Measurements from ENCODE around the gene HNF1B. TPM values are rescaled to one million over a fixed set of nuclear protein-coding genes. Genes with fewer than 3 reads are reported as not detected.
"Not testable (repeated sequence)": the region's sequence is repeated elsewhere in the genome, so short reads cannot be mapped to it uniquely, and the experiment has no call there.

HNF1B gene
- total RNA-seq, 2 donors from 2014 or later: 0.19 to 0.48 TPM

DNA sequence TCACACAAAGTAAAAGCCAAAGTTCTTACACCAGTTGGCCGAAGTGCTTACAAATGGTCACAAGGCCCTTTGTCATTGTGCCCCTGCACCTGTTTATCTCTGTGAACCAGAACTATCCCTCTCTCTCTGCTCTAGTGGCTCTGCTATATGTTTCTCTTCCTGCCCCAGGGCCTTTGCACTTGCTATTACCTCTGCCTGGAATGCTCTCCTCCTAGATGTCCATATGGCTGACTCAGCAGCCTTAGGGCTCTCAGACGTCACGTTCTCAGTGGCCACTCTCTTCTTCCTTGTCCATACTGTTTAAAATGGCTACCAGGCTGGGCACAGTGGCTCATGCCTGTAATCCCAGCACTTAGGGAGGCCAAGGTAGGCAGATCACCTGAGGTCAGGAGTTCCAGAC is 62.9 kb downstream of the HNF1B start:
- Mint-ChIP-seq H3K27ac (no peak overlapping the region), H3K4me3 (no peak overlapping the region), H3K36me3 (ENCODE audit: insufficient read depth in 2 of 2) (peaks cover 0 to 2% of the 10 kb centered on the region in 2 donors), H3K4me1 (ENCODE audit: low read depth) (peaks cover 15% of the 10 kb centered on the region), H3K9me3 (peaks cover 2 to 5% of the 10 kb centered on the region in 2 donors), H3K27me3 (ENCODE audit: low read depth) (peaks cover 13% of the 10 kb centered on the region)
- no peak for ATAC-seq (replicated peaks in 1 of 2)
- no peak for DNase-seq

DNA sequence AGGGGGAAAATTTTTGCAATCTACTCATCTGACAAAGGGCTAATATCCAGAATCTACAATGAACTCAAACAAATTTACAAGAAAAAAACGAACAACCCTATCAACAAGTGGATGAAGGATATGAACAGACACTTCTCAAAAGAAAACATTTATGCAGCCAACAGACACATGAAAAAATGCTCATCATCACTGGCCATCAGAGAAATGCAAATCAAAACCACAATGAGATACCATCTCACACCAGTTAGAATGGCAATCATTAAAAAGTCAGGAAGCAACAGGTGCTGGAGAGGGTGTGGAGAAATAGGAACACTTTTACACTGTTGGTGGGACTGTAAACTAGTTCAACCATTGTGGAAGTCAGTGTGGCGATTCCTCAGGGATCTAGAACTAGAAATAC is 64.9 kb downstream of the HNF1B start:
- peaks cover 20% of the 10 kb centered on the region for H3K27me3 Mint-ChIP-seq (ENCODE audit: low read depth)
- not testable (repeated sequence) for H3K36me3 Mint-ChIP-seq (ENCODE audit: insufficient read depth in 2 of 2); H3K9me3 Mint-ChIP-seq; DNase-seq; H3K4me3 Mint-ChIP-seq; H3K27ac Mint-ChIP-seq; ATAC-seq (replicated peaks in 1 of 2)
- peaks cover 15% of the 10 kb centered on the region for H3K4me1 Mint-ChIP-seq (ENCODE audit: low read depth)

DNA sequence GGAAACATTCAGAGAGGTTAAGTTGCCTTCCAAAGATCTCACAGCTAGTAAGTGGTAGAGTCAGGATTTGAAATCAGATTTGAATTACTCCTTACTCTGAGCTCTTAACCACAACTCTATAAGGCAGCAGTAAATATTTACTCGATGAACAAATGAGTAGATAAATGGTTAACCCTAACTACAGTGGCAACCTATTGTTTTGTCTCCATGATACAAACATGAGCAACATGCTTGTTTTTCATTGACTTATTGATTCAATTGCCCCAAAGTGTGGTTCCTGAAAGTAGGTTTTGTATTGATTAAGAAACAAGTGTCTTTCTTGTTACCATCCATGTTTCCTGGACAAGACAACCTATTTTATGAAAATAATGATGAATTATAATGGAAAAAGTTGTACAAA is 66.8 kb downstream of the HNF1B start:
- no peak overlapping the region for H3K4me3 Mint-ChIP-seq
- peaks cover 0 to 2% of the 10 kb centered on the region in 2 donors for H3K36me3 Mint-ChIP-seq (ENCODE audit: insufficient read depth in 2 of 2)
- ATAC-seq (replicated peaks in 1 of 2) (no peak), DNase-seq (no peak)
- H3K9me3 Mint-ChIP-seq: peaks cover 2 to 5% of the 10 kb centered on the region in 2 donors
- H3K27ac Mint-ChIP-seq: no peak overlapping the region
- H3K4me1 Mint-ChIP-seq (ENCODE audit: low read depth): peaks cover 2% of the 10 kb centered on the region
- H3K27me3 Mint-ChIP-seq (ENCODE audit: low read depth): peaks cover 20% of the 10 kb centered on the region

DNA sequence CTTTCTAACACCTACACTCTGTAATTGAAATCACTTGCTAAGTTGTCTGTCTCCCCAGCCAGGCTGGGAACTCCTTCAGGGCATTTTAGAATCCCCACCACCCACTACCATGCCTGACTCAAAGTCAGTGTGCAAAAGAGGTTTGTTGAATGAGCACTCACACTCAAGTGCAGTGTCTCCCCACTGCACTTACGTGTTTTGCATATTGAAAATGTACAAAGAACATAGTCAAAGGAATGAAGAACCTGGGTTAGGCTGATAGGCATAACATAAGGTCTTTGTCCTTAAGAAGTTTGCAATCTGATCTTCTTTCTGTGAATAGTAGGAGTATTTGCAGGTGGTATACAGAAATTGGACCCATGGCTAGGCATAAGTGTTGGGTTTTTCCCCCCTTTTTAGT is 67.8 kb downstream of the HNF1B start:
- peaks cover 2 to 4% of the 10 kb centered on the region in 2 donors for H3K9me3 Mint-ChIP-seq

DNA sequence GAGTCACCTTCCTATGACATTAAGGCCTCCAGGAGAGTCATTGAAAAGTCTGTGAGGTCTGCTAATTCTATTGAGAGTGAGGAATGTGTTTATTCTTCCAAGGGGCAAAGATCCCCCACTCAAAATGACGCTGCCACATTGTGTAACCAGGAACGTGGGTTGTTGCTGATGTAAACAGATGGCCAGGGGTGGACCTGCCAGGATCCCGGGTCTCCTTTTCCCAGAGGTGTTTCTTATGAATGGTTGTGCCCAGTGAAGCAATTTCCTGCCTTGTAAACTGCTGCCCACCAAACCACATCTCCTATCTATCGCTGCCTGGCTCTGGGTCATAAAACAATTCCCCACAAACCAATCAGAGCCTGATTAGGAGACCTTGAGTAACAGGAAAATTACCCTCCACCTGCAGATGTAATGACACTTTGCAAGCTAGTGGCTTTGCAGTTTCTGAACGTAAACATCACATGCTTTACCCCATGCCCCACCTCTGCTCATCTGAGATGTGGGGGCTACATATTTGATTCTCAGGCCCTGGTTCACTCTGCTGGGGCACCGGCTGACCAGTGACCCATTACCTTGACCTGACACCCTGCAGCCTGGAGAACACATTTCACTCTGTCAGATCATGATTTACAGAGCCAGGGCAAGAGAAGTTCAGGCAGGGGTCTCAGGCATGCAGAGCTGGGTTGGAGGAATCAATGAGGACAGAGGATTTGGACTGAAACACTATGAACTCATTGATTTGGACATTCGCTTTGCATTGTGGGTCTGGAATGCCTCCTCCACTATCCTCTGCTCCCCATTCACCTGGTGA is 68.5 kb downstream of the HNF1B start:
- Mint-ChIP-seq H3K27ac (no peak overlapping the region), H3K4me1 (ENCODE audit: low read depth) (no peaks in the 10 kb centered on the region), H3K4me3 (no peak overlapping the region), H3K9me3 (peaks cover 0 to 2% of the 10 kb centered on the region in 2 donors), H3K27me3 (ENCODE audit: low read depth) (peaks cover 20% of the 10 kb centered on the region), H3K36me3 (ENCODE audit: insufficient read depth in 2 of 2) (no peaks in the 10 kb centered on the region)
- ATAC-seq (replicated peaks in 1 of 2): no peak
- DNase-seq: no peak

More for the DNA sequence above, 67.8 kb downstream of the HNF1B start:
- DNase-seq (no peak), ATAC-seq (replicated peaks in 1 of 2) (no peak)
- Mint-ChIP-seq H3K27ac (no peak overlapping the region), H3K36me3 (ENCODE audit: insufficient read depth in 2 of 2) (peaks cover 0 to under 1% of the 10 kb centered on the region in 2 donors), H3K4me1 (ENCODE audit: low read depth) (no peaks in the 10 kb centered on the region), H3K4me3 (no peak overlapping the region), H3K27me3 (ENCODE audit: low read depth) (peaks cover 20% of the 10 kb centered on the region)

DNA sequence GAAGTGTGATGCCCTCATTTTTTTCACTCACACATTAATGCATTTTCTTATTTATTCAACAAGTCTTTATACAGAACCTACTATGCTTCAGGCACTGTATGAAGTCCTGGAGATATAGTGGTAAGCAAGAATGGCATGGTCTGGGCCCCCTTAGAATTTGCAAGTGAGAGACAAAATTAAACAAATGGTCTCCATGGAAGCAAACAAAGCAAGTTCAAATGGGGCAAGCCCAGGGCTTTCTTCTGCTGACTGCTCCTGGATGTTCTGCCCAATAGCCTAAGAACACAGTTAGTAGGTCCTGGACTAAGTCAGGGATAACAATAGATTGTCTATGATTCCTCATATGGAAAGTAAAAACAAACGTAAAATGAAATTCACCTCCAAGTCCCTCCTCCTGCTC is 70.3 kb downstream of the HNF1B start:
- no peak overlapping the region for H3K27ac Mint-ChIP-seq
- H3K9me3 Mint-ChIP-seq: peaks cover 0 to 2% of the 10 kb centered on the region in 2 donors
- no peaks in the 10 kb centered on the region for H3K4me1 Mint-ChIP-seq (ENCODE audit: low read depth)
- no peaks in the 10 kb centered on the region for H3K36me3 Mint-ChIP-seq (ENCODE audit: insufficient read depth in 2 of 2)
- no peak overlapping the region for H3K4me3 Mint-ChIP-seq
- H3K27me3 Mint-ChIP-seq (ENCODE audit: low read depth): peaks cover 20% of the 10 kb centered on the region
- ATAC-seq (replicated peaks in 1 of 2): no peak
- no peak for DNase-seq

DNA sequence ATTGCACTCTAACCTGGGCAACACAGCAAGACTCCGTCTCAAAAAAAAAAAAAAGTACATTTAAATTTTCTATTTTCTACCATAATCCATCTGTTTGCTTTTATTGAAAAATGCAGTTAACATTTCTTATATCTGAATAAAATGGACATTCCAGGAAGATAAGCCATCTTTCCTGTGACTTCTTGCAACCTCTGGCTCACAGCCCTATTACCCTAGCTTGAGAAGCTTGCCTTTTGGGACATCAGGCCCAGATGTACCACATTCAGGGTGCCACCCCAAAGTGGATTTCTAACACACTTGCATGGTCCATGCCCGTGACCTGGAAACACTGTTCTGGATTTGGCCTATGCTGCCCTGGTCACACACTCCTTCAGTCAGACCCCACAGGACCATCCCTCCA is 71.5 kb downstream of the HNF1B start:
- H3K36me3 Mint-ChIP-seq (ENCODE audit: insufficient read depth in 2 of 2): no peaks in the 10 kb centered on the region
- peaks cover 0 to under 1% of the 10 kb centered on the region in 2 donors for H3K9me3 Mint-ChIP-seq
- H3K4me3 Mint-ChIP-seq: no peak overlapping the region
- DNase-seq (no peak), ATAC-seq (replicated peaks in 1 of 2) (no peak)
- peaks cover 19% of the 10 kb centered on the region for H3K27me3 Mint-ChIP-seq (ENCODE audit: low read depth)
- no peaks in the 10 kb centered on the region for H3K4me1 Mint-ChIP-seq (ENCODE audit: low read depth)
- H3K27ac Mint-ChIP-seq: no peak overlapping the region

DNA sequence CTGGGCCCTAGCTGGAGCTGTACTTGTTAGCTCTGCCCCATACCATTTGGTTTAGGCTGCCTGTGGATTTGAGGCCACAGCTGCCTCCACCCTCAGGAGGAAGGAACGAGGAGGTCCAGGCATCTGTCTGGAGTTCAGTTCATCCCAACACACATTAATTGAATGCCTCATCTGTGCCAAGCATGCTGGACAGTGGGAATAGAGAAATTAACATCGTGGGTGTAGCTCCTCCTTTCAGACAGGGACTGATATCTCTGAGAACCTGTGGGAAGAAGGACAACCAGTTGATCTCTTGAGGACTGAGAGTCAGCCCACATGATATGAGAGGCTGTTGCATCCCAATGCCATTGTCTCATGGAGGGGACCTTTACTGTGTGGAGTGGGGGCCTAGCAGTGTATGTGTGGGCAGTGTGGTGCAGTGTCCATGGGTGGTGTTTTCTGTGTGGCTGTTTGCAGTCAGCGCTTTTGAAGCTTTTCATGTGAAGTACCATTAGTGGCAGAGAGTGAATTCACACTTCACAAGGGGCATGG is 72.2 kb downstream of the HNF1B start:
- Mint-ChIP-seq H3K4me3 (no peak overlapping the region), H3K27me3 (ENCODE audit: low read depth) (peaks cover 11% of the 10 kb centered on the region), H3K36me3 (ENCODE audit: insufficient read depth in 2 of 2) (no peaks in the 10 kb centered on the region), H3K27ac (no peak overlapping the region), H3K9me3 (no peaks in the 10 kb centered on the region), H3K4me1 (ENCODE audit: low read depth) (no peaks in the 10 kb centered on the region)
- DNase-seq (no peak), ATAC-seq (replicated peaks in 1 of 2) (no peak)

DNA sequence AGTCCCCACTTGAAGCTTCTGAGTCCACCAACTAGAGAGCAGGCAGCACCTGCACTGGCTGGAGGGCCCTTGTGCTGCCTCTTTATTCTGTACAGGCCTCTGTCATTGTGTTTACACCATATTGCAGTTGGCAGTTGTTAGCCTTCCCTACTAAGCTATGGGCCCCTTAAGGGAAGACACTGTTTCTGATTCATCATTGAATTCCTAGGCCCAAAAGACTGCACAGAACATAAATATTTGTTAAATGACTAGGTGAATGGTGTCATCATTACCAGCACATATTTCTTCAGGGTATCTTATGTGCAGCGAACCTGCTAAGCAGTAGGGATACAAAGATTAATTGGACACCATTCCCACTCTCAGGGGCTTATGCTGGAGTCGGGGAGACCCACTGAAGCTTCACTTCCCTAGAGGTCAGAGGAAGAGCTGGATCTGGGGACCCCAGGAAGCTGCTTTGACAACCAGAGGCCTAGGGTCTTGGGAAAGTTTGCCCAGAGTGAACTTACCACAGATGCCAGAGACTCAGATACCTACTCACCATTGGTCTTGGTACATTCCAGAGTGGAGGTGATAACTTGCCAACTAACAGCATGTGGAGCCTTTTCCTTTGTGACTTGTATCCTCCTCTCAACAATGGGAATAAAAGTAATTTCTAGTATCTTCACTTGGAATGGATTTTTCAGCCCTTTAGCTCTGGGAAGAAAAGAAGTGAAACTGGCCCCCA is 72.9 kb downstream of the HNF1B start:
- Mint-ChIP-seq H3K27me3 (ENCODE audit: low read depth) (peaks cover 7% of the 10 kb centered on the region), H3K36me3 (ENCODE audit: insufficient read depth in 2 of 2) (no peaks in the 10 kb centered on the region), H3K27ac (no peak overlapping the region), H3K4me3 (no peak overlapping the region), H3K9me3 (no peaks in the 10 kb centered on the region), H3K4me1 (ENCODE audit: low read depth) (no peaks in the 10 kb centered on the region)
- no peak for ATAC-seq (replicated peaks in 1 of 2)
- no peak for DNase-seq

DNA sequence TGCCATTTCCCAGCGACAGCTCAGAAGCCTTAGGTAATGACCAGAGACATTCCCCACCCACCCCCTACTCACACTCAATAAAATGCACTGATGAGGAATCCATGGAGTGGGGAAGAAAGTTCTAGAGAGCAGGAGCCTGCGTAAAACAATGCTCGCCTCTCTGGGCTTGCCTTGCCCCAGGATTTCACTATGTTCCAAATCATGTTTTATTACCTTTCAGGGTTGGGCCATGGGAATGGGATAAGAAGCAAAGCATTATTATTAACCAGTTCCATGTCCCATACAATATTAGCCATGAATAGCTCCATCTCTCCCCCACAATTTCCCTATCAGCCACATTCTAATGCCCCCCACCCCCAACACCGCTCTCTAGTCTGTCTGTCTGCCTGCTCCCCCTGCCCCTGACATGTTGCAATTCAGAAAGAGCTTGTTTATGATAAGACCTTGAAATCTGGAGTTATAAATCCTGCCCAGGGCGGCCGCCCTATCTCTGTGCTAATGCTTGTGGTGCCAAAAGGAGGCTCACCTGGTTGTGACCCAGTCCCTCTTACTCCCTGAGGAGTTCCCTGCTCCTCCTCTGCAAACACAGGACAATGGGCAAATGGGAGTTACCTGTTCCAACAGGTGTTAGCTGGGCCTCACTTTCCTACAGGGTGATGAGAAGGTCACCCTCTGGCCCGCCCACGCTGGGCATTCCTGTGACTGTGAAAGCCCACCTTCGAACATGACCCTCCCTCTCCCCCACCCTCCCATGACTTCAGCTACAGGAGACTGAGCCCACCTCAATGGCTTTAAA is 73.6 kb downstream of the HNF1B start:
- Mint-ChIP-seq H3K4me3 (no peak overlapping the region), H3K27ac (no peak overlapping the region), H3K4me1 (ENCODE audit: low read depth) (no peaks in the 10 kb centered on the region), H3K9me3 (no peaks in the 10 kb centered on the region), H3K27me3 (ENCODE audit: low read depth) (no peaks in the 10 kb centered on the region), H3K36me3 (ENCODE audit: insufficient read depth in 2 of 2) (no peaks in the 10 kb centered on the region)
- DNase-seq: no peak
- no peak for ATAC-seq (replicated peaks in 1 of 2)

DNA sequence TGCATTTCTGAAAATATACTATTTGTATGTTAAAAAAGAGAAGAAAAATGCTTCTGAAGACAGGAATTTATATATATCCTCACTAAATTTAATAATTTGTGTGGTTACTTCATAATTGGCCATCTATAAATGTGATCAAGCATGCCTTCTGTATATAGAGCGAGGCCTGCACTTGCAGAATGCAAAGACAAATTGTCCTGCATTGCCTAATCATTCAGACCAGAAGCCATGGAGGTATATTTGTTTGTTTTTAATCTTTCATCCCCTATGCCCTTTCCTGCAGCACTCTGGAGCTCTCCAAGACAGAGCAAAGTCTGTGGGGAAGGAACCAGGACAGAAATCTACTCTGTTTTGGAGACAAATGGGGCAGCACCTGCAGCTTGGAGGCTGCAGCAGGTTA is 77.8 kb downstream of the HNF1B start:
- H3K4me3 Mint-ChIP-seq: no peak overlapping the region
- no peak overlapping the region for H3K27ac Mint-ChIP-seq
- H3K36me3 Mint-ChIP-seq (ENCODE audit: insufficient read depth in 2 of 2): no peaks in the 10 kb centered on the region
- H3K9me3 Mint-ChIP-seq: no peaks in the 10 kb centered on the region
- DNase-seq (no peak), ATAC-seq (replicated peaks in 1 of 2) (no peak)
- H3K27me3 Mint-ChIP-seq (ENCODE audit: low read depth): peaks cover 5% of the 10 kb centered on the region
- no peaks in the 10 kb centered on the region for H3K4me1 Mint-ChIP-seq (ENCODE audit: low read depth)

DNA sequence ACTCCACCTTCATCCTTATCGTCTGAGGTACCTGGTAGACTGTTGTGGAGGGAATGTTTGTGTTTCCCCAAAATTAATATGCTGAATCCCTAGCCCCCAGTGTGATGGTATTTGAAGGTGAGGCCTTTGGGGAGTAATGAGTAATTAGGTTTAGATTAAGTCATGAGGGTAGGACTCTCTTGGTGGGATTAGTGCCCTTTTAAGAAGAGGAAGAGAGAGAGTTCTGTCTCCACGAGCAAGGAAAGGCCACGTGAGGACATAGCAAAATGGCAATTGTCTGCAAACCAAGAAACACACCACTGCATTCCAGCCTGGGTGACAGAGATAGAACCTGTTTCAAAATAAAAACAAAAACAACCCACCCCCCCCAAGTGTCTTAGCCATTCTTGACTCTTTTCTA is 80.6 kb downstream of the HNF1B start:
- Mint-ChIP-seq H3K4me3 (no peak overlapping the region), H3K27ac (no peak overlapping the region), H3K36me3 (ENCODE audit: insufficient read depth in 2 of 2) (no peaks in the 10 kb centered on the region), H3K4me1 (ENCODE audit: low read depth) (no peaks in the 10 kb centered on the region), H3K27me3 (ENCODE audit: low read depth) (peaks cover 18% of the 10 kb centered on the region), H3K9me3 (no peaks in the 10 kb centered on the region)
- ATAC-seq (replicated peaks in 1 of 2): no peak
- DNase-seq: no peak

DNA sequence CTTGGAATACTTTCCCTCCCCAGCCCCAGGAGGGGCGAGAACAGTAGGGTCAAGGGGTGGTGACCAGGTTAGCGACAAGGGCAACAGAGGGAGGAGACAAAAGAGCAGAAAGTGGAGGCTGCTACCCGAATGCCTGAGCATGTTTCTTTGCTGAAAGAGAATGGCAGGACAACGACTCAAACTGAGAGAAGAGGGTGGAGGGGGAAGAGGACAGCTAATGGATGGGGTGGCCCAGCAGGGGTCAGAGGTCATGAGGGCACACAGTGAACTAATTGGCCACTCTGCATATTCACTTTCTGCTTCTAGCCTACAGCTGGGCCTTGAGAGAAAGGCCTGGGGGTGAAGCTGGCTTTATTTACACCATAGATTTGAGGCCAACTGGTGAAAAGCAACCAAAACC is 82.5 kb downstream of the HNF1B start:
- no peak overlapping the region for H3K27ac Mint-ChIP-seq
- no peak for ATAC-seq (replicated peaks in 1 of 2)
- no peaks in the 10 kb centered on the region for H3K9me3 Mint-ChIP-seq
- no peaks in the 10 kb centered on the region for H3K4me1 Mint-ChIP-seq (ENCODE audit: low read depth)
- H3K4me3 Mint-ChIP-seq: no peak overlapping the region
- peaks cover 18% of the 10 kb centered on the region for H3K27me3 Mint-ChIP-seq (ENCODE audit: low read depth)
- H3K36me3 Mint-ChIP-seq (ENCODE audit: insufficient read depth in 2 of 2): no peaks in the 10 kb centered on the region
- DNase-seq: no peak
